LNCAP (cell line): ENCODE results near the gene SAFB.

Experiments
- CTCF ChIP-seq: fragments of 450-650 bp; IDR thresholded peaks from 2 replicates; pipeline ENCODE4 v1.5.1; 2017; ENCODE audit warnings: mild to moderate bottlenecking

Gene SAFB

DNA sequence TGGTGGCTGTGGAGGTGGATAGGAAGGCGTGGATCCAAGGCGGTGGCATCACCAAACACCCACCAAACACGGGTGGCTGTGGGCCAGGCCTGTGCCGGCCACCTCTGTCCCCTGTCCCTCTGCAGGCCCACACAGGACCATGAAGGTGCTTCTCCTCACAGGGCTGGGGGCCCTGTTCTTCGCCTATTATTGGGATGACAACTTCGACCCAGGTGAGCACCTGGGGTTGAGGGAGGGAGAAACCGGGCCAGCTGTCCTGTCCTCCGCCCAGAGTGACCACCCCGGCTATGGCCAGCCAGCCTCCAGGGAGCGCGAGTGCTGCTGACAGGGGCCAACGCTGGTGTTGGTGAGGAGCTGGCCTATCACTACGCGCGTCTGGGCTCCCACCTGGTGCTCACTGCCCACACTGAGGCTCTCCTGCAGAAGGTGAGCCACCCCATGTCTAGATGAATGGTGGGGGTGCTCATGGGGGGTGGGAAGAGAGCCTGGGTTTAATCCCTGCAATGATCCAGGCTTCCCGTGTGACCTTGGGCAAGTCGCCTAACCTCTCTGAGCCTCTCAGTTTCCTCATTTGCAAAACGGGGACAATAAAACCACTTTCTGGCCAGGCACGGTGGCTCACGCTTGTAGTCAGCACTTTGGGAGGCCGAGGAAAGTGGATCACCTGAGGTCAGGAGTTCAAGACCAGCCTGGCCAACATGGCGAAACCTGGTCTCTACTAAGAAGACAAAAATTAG lies 62.0 kb downstream of the SAFB start:
- no peak for TF ChIP-seq CTCF

GRCh38 chr19:5686326-5686646 lies 63.4 kb downstream of the SAFB start:
- TF ChIP-seq CTCF = no peak

DNA sequence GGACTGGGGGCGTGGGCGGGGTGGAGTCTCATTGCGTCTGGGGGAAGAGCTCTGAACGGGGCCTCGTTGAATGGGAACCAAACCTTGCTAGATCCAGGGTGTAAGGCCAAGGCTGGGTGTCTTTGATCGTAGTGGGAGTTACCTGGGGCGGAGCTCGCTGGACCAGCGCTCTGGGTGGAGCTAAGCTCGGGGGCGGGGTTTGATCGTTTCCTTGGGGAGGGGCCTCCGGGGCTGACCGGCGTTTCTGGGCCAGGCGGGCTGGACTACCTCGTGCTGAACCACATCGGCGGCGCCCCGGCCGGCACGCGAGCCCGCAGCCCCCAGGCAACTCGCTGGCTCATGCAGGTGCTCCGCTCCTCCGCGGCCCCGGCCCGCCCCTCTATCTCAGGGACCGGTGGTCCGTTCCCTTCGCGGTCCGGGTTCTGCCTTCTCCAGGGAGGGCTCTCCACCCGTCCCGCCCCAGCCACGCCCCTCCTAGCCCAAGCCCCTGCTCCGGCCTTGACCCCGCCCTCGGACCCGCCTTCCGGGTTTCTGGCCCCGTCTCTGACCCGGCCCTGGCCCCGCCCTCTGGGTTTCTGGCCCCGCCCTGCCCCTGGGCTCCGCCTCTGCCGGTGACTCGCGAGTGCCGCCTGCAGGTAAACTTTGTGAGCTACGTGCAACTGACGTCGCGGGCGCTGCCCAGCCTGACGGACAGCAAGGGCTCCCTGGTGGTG lies 63.9 kb downstream of the SAFB start:
- peak; percentile 90 for TF ChIP-seq CTCF

DNA sequence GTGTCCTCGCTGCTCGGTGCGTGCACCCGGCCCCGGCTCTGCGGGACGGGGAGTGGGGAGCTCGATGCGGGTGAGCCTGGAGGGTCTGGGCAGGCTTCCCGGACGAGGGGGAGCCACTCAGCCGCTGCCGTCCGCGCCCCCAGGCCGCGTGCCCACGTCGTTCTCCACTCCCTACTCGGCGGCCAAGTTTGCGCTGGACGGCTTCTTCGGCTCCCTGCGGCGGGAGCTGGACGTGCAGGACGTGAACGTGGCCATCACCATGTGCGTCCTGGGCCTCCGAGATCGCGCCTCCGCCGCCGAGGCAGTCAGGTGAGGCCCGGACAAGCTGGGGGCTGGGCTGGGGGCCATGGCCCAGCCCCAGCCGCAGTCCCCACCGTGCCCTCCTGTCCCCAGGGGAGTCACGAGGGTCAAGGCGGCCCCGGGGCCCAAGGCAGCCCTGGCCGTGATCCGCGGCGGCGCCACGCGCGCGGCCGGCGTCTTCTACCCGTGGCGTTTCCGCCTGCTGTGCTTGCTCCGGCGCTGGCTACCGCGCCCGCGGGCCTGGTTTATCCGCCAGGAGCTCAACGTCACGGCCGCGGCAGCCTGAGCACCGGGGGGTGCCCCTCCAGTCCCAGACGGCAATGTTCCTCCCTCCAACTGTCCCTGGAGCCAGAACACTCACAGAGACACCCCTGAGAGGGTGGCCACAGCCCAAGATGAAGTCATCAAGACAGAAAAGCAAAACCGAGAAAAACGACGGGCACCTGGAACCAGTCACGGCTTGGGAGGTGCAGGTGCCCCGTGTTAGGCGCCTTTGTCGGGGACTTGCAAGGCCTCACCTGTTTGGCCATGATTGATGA lies 64.7 kb downstream of the SAFB start:
- peak; percentile 34 for TF ChIP-seq CTCF

DNA sequence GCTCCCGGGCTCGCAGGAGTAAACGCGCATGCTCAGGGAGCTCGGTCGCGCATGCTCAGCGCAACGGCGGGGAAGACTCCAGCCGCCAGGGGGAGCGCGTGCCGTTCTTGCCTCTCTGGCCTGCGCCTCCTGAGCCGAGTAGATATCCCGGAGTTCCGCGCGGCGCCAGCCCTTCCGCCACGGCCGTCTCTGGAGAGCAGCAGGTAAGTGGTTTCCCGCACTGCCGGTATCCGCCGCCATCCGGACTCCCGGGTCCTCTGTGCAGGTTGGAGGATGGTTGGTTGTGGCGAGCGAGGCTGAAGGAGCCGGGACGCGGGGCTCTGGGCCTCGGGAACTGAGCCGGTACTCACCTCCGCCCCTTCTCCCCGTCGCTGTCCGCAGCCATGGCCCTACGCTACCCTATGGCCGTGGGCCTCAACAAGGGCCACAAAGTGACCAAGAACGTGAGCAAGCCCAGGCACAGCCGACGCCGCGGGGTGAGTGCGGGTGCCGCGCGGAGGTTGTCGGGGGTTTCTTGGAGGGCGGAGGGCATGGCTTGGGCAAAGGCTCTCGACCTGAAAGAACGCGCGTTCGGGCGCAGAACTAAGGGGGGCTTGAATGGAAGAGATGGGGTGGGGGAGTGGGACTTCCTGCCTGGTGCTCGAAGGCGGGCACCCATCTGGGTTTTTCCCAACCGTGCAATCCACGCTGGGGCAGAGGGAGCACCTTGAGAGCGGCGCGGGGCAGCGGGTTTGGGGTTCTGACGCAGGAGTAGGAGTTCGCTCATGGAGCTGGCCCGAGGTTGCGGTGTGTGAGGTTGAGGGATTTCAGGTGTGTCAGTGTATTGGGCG lies 67.5 kb downstream of the SAFB start, which contains the start of gene RPL36:
Gene RPL36, plus strand, starts transcription at position 171 of the 830 bp plus-strand sequence. Its CDS starts 213 bp downstream, at position 384.
- peak; percentile 96 for TF ChIP-seq CTCF

DNA sequence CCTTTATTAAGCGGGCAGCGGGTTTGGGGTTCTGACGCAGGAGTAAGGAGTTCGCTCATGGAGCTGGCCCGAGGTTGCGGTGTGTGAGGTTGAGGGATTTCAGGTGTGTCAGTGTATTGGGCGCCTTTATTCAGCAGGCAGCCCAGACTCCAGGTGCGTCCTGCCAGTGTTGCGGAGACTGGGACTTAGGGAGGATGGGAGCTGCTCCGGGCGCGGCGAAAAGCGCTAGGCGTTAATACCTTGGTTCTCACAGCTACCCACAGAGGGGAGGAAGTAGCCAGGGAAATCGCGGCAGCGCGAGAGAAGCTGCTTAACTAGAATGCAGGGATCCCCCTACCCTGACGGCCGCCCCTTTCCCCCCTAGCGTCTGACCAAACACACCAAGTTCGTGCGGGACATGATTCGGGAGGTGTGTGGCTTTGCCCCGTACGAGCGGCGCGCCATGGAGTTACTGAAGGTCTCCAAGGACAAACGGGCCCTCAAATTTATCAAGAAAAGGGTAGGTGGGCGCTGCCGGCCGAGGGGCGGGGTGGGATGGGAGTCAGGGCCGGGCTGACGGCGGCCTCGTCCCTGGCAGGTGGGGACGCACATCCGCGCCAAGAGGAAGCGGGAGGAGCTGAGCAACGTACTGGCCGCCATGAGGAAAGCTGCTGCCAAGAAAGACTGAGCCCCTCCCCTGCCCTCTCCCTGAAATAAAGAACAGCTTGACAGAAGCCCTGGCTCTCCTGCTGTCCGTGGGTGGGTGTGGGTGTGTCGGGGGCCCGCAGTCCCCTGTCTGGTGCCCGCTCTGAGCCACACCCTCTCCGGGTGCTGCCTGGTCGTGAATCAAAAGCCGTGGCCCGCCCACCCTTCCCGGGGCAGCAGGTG lies 68.3 kb downstream of the SAFB start:
- no peak for TF ChIP-seq CTCF
